Ishikawa (cell line): ENCODE results near the gene STIM1.

Source experiments
- CEBPB ChIP-seq: IDR thresholded peaks from 2 replicates; pipeline ENCODE4 v1.6.1; 2012
- CREB1 ChIP-seq: IDR thresholded peaks from 2 replicates; pipeline ENCODE4 v1.6.1; 2012; ENCODE audit warnings: low read depth
- EGR1 ChIP-seq: IDR thresholded peaks from 2 replicates; pipeline ENCODE4 v1.6.1; 2012
- EP300 ChIP-seq: IDR thresholded peaks from 2 replicates; pipeline ENCODE4 v1.6.1; 2012; ENCODE audit warnings: borderline replicate concordance
- FOXM1 ChIP-seq: IDR thresholded peaks from 2 replicates; pipeline ENCODE4 v1.6.1; 2012; ENCODE audit warnings: low read depth, borderline replicate concordance
- MAX ChIP-seq: IDR thresholded peaks from 2 replicates; pipeline ENCODE4 v1.6.1; 2012
- NFIC ChIP-seq: IDR thresholded peaks from 2 replicates; pipeline ENCODE4 v1.6.1; 2012
- RAD21 ChIP-seq: IDR thresholded peaks from 2 replicates; pipeline ENCODE4 v1.6.1; 2012; ENCODE audit warnings: low read depth
- REST ChIP-seq: IDR thresholded peaks from 2 replicates; pipeline ENCODE4 v1.6.1; 2012; ENCODE audit warnings: low read depth, mild to moderate bottlenecking
- TAF1 ChIP-seq: IDR thresholded peaks from 2 replicates; pipeline ENCODE4 v1.6.1; 2012; ENCODE audit warnings: low read depth, mild to moderate bottlenecking
- TCF12 ChIP-seq: IDR thresholded peaks from 2 replicates; pipeline ENCODE4 v1.6.1; 2012; ENCODE audit warnings: low read depth
- TEAD4 ChIP-seq: IDR thresholded peaks from 2 replicates; pipeline ENCODE4 v1.6.1; 2012
- USF1 ChIP-seq: IDR thresholded peaks from 2 replicates; pipeline ENCODE4 v1.6.1; 2012
- YY1 ChIP-seq: IDR thresholded peaks from 2 replicates; pipeline ENCODE4 v1.6.1; 2012; ENCODE audit warnings: low read depth
- ZBTB7A ChIP-seq: IDR thresholded peaks from 2 replicates; pipeline ENCODE4 v1.6.1; 2012; ENCODE audit warnings: low read depth

STIM1 gene

GRCh38 chr11:4090258-4090657, 234.8 kb downstream of the STIM1 start:
- no peak for TF ChIP-seq EGR1
- TF ChIP-seq NFIC, result no peak
- TF ChIP-seq MAX, result no peak
- no peak for TF ChIP-seq CEBPB
- no peak for TF ChIP-seq ZBTB7A
- no peak for TF ChIP-seq FOXM1
- no peak for TF ChIP-seq YY1
- TF ChIP-seq TEAD4, result no peak
- TF ChIP-seq RAD21, result no peak
- TF ChIP-seq CREB1, result no peak
- TF ChIP-seq TCF12, result no peak
- TF ChIP-seq EP300, result no peak
- TF ChIP-seq TAF1, result no peak
- TF ChIP-seq REST, result no peak

- no peak for TF ChIP-seq EP300
- no peak for TF ChIP-seq TCF12
- no peak for TF ChIP-seq CREB1
- no peak for TF ChIP-seq NFIC
- TF ChIP-seq RAD21, result no peak
- no peak for TF ChIP-seq EGR1
- no peak for TF ChIP-seq TAF1
- TF ChIP-seq MAX, result no peak
- TF ChIP-seq TEAD4, result no peak
- TF ChIP-seq ZBTB7A, result no peak
- no peak for TF ChIP-seq REST
- TF ChIP-seq YY1, result no peak
- TF ChIP-seq FOXM1, result no peak
- TF ChIP-seq CEBPB, result no peak
- TF ChIP-seq USF1, result no peak
These were observed 236.6 kb downstream of the STIM1 start for GRCh38 chr11:4092026-4092425.

GRCh38 chr11:4093519-4094347, 238.3 kb downstream of the STIM1 start:
- no peak for TF ChIP-seq NFIC
- TF ChIP-seq EGR1, result no peak
- no peak for TF ChIP-seq EP300
- no peak for TF ChIP-seq YY1
- TF ChIP-seq CREB1, result no peak
- no peak for TF ChIP-seq REST

- TF ChIP-seq TAF1 (peak; percentile 82), EP300 (peak; percentile 30; the same call in 1 of the 2 replicates), MAX (peak; percentile 78), TEAD4 (no peak), ZBTB7A (peak; percentile 85), CEBPB (no peak), FOXM1 (0 out of 2 replicates have a peak, but pooled peaks have one; percentile 46), EGR1 (peak; percentile 92), CREB1 (peak; percentile 100), RAD21 (no peak), NFIC (0 out of 2 replicates have a peak, but pooled peaks have one; percentile 19), TCF12 (peak; percentile 59), YY1 (peak; percentile 99), REST (no peak), USF1 (peak; percentile 25; the same call in 1 of the 2 replicates)
These were observed 239.2 kb downstream of the STIM1 start, which contains the start of gene RRM1 for GRCh38 chr11:4094348-4095291. TSS of gene RRM1 (plus strand) at chr11:4094799. CDS start at chr11:4095013, 214 bp downstream.
